ENCODE measurements around the gene TYK2.
"Not testable (repeated sequence)": the region's sequence is repeated elsewhere in the genome, so short reads cannot be mapped to it uniquely, and the experiment has no call there.

The TYK2 gene

GRCh38 chr19:10368101-10368803 lies 12.1 kb downstream of the TYK2 start:
- no peak for DNase-seq

DNA sequence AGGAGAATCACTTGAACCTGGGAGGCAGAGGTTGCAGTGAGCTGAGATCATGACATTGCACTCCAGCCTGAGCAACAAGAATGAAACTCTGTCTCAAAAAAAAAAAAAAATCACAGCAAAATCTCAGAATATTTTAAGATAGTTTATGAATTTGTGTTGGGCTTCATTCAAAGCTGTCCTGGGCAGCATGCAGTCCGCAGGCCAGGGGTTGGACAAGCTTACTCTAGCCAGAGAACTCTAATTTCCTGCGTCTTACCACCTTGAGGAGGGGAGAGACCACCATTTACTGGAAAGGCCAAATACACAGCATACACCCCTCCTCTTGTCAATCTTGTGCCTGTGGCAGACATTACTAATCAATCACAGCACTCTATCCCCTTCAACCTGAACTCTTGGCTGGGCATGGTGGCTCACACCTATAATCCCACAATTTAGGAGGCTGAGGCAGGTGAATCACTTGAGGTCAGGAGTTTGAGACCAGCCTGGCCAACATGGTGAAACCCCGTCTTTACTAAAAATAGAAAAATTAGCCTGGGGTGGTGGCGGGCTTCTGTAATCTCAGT lies 13.3 kb downstream of the TYK2 start:
- DNase-seq = not testable (repeated sequence)

GRCh38 chr19:10365518-10365917 lies 14.9 kb downstream of the TYK2 start:
- no peak for DNase-seq

DNA sequence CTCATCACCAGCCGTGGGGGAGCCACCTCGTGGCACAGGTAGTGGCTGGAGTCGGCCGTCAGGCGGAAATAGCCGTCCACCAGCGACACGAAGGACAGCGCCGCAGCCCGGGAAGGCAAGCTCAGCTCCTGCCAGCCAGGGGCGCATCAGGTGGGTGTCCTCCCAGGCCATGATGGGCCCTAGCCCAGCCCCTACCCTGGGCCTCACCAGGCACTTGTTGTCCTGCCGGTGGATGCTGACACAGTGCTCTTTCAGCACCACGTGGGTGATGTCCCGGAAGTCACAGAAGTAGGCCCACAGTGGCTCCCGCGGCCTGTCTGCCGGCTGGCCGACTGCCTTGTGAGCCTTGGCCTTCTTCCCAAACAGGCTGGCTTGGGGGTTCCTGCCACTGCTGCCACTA lies 15.7 kb downstream of the TYK2 start:
- no peak for DNase-seq

GRCh38 chr19:10363789-10364281 lies 16.5 kb downstream of the TYK2 start:
- DNase-seq = no peak

DNA sequence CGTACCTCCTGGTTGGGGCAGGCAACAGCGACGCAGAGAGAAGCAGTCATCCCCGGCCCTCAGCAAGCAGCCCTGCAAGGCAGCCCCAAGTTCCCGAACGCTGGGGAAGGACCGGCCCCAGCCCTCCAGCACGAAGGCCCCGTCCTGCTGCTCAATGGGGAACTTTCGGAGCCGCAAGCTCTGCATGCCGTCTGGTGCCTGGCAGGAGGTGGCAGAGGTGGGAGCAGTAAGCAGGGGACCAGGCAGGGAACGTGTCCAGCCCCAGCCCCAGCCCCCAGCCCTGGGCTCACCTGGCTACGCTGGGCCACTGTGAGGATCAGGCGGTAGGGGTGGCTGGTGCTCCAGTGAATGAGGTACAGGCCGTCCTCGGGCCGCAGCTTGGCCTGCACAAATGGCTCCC lies 18.1 kb downstream of the TYK2 start:
- DNase-seq = no peak

DNA sequence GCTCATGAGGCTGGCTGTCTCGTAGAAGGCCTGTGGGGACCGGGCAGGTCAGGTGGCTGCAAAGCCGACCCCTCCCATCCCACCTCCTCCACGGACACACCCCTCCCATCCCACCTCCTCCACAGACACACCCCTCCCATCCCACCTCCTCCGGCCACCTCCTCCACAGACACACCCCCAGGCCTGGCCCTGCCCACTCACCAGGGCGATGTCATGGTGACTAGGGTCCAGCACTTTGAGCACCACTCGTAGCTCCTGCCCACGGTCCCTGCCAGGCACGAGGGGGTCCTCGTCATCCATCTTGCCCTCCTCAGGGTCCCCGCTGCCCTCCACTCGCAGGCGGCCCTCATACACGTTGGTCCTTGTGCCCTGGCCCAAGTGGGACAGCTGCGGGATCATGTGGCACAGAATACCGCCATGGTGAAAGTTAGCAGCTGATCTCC lies 18.8 kb downstream of the TYK2 start:
- DNase-seq = no peak

DNA sequence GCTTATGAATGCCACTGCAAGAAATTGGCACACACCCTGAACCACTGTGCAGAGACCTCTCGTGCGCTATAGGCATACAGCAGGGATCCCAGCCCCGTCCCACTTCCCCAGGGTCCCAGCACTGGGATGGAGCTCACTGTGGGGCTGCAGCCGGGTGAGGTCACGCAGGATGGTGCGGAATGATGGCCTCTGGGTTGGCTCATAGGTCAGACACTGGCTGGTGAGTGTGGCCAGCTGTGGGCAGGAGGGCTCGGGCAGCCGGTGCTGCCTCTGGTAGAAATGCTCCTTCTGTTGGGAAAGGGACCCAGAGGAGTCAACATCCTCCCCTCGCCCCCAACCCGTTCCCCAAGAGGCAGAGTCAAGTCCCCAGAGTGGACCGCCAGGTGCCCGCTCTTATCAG lies 23.9 kb downstream of the TYK2 start:
- DNase-seq = no peak

GRCh38 chr19:10353793-10354391 lies 26.5 kb downstream of the TYK2 start:
- peak; percentile 33 for DNase-seq

- no peak for DNase-seq
These were observed 27.4 kb downstream of the TYK2 start for GRCh38 chr19:10352764-10353671.

DNA sequence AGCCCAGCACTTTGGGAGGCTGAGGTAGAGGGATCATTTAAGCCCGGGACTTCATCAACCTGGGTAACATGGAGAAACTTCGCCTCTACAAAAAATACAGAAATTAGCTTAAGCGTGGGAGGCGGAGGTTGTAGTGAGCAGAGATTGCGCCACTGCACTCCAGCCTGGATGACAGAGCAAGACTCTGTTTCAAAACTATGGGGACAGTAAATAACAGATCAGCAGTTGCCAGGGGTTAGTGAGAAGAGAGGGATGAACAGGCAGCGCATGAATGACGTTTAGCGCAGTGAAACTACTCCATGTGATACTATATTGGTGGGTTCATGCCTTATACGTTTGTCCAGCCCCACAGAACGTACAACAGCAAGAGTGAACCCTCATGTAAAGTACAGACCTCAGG lies 33.9 kb downstream of the TYK2 start:
- no peak for DNase-seq

GRCh38 chr19:10344780-10345179 lies 35.6 kb downstream of the TYK2 start:
- no peak for DNase-seq

DNA sequence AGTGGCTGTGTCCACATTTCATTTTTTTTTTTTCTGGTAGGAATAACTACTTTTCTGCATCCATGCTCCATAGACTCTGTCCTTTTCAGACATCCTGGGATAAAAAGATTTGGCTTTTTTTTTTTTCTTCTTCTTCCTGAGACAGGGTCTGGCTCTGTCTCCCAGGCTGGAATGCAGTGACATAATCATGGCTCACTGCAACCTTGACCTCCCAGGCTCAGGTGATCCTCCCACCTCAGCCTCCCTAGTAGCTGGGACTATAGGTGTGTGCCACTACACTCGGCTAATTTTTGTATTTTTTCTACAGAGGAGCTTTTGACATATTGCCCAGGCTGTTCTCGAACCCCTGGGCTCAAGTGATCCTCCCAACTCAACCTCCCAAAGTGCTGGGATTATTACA lies 36.9 kb downstream of the TYK2 start:
- no peak for DNase-seq

DNA sequence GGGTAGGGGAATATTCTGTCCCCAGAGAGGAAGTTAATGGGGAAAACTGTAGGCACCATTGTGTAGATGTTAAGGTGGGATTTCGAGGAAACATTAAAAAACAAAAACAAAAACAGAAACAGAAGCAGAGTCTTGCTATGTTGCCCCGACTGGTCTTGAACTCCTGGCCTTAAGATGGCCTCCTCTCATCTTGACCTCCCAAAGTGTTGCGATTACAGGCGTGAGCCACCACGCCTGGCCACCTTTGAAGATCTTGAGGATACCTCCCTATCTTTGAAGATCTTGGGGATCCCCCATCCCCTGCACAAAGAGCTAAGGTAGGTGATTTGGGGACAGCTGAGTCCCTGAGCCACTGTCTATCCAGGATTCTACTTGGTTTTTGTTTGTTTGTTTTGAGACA lies 40.4 kb downstream of the TYK2 start:
- no peak for DNase-seq

DNA sequence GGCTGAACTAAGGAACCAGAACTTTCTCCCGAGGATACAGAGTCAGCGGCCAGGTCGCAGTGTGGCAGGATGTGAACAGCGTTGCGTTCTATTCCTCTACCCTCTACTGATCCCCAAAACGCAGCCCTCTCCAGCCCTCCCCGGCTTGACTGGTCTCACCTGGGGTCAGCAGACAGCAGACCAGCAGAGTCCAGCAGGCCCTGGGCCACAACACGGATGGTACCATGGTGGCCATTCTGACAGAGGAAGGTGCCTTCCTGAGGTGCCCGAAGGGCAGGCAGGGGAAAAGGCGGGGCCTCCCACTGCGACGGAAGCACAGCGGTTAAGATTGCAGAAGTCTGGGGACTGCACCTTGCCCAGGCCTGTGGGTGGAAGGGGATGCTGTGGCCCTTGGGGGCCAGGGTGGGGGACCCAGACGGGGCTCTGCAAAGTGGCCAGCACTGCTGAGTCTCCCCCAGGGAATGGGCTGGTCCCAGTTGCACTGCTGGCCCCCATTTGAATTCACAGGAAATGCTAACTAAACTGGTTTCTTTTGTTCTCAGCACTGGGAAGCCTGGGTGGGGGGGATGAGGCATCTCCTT lies 40.9 kb downstream of the TYK2 start, which contains the start of gene ICAM3:
Gene ICAM3 (minus strand): TSS at position 245 of the 581 bp plus-strand sequence. CDS start 10 bp downstream, at position 235.
- DNase-seq = peak; percentile 64

DNA sequence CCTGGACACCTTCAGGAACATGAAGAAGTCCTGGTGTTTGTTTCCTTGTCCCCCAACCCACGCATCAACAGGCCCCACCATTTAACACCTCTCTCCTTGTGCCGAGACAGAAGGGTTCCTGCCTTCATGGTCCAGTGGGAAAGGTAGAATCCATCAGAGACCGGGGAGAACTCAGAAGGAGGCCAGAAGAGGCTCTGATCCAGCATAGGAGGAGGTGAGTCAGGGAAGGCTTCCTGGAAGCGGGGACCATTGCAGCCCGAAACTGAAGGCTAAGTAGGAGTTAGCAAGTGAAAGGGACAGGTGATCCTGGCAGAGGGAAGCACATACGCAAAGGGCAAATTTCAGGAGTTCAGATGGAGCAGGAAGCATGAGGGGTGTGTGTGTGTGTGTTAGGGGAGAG lies 41.4 kb downstream of the TYK2 start:
- DNase-seq = no peak

- not testable (repeated sequence) for DNase-seq
These were observed 43.6 kb downstream of the TYK2 start for GRCh38 chr19:10336725-10337124.

DNA sequence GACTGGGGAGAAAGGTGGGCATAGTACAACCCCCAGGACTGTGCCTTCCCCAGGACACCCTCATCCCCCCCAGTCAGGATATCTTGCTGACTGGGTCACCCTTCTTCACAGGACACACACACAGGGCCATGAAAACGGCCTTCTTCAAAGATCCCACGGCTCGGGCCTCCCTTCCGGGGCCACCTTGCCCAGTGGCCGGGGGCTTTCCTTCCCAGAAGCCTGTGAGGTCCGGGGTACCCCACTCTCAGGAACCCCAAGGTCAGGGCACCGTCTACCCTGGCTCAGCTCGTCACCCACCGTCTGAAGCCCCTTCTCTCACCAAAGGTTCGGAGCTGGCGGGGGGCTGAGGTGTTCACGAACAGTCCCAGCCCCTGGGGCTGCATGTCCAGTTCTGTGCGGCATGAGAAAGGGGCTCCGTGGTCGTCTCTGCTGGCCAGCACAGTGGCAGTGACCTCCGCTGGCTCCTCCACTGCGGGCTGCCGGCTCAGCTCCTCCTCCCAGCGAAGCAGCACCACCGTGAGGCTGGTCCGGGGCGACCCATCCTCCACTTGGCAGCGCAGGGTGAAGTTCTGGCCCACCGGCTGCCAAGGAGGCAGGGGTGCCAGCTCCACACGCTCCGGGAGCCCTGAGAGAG lies 44.9 kb downstream of the TYK2 start:
- DNase-seq = no peak

DNA sequence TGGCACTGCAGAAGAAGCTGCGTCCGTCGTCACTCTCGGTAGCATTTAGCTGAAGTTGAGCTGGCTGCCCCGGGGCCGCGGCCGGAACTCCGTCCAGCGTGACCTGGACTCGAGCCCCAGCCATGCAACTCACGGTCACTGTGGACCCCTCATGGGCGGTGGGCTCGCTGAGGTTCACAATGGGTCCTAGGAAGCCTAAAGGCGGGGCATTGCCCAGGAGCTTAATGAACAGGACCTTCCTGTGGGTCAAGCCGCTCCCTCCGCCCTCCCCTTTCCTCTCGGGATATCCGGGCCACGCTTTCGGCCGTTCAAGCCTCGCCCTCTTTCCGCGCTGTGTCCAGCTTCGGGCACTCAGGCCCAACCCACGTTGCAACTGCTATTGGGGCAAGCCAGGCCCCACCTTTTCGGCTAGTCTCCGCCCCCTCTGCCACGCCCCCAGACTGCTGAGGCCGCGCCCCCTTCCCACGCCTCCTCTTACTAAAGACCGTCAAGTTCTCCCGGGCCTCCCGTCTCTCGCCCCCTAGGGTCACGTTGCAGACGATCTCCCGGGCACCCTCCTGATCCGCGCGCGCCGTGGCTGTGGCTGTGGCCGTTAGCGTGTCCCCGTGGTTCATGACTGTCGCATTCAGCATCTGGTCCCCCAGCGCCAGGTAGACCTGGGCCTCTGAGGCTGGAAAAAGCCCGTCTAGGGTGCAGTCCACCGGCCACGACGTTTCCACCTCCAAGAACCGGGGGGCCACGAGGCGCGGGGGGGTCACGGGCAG lies 45.6 kb downstream of the TYK2 start:
- DNase-seq = peak; percentile 33

- DNase-seq = no peak
These were observed 46.4 kb downstream of the TYK2 start for GRCh38 chr19:10333758-10334587.
